Epithelial cell of proximal tubule (primary cell): ENCODE data around the gene NIPSNAP3A. TPM values are rescaled to one million over a fixed set of nuclear protein-coding genes. Genes with fewer than 3 reads are reported as not detected.

Experiments
- DNase-seq: peaks from one replicate; pipeline ENCODE4 v3.0.0-alpha.2; 2011; ENCODE audit warnings: low read depth
- H3K4me3 ChIP-seq: 2 replicates; pipeline ENCODE4 v1.5.1; 2011; ENCODE audit warnings: low read depth, mild to moderate bottlenecking, low read length
- CTCF ChIP-seq: conservative IDR thresholded peaks from 2 replicates; pipeline ENCODE4 v1.5.1; 2012; ENCODE audit warnings: low read depth, mild to moderate bottlenecking, low read length
- total RNA-seq: library from RNA; depleted of rRNA; stranded (reverse); fragments of >200 nt; gene quantifications from 2 replicates; pipeline ENCODE4 v1.2.3, GENCODE V29; 2015

NIPSNAP3A gene
- total RNA-seq, 1 donor from 2014 or later, result 34.4 TPM

GRCh38 chr9:104743376-104743985 is 4.0 kb upstream of the NIPSNAP3A start:
- DNase-seq, result no peak
- TF ChIP-seq CTCF, result peak; percentile 77
- no peak overlapping the region for H3K4me3 ChIP-seq

GRCh38 chr9:104745852-104746251 is 1.6 kb upstream of the NIPSNAP3A start:
- no peak for TF ChIP-seq CTCF
- no peak for DNase-seq
- H3K4me3 ChIP-seq, result no peak overlapping the region

GRCh38 chr9:104746285-104746684 is 1.2 kb upstream of the NIPSNAP3A start:
- H3K4me3 ChIP-seq, result no peak overlapping the region
- DNase-seq, result no peak
- TF ChIP-seq CTCF, result no peak

- no peak for DNase-seq
- peak overlapping the region; percentile 88 for H3K4me3 ChIP-seq
- no peak for TF ChIP-seq CTCF
Measured at GRCh38 chr9:104746798-104747197, 685 bp upstream of the NIPSNAP3A start.

- DNase-seq, result no peak
- peak overlapping the region; percentile 88 for H3K4me3 ChIP-seq
- TF ChIP-seq CTCF, result no peak
Measured at GRCh38 chr9:104747245-104747564, 278 bp upstream of the NIPSNAP3A start.

- TF ChIP-seq CTCF, result no peak
- DNase-seq, result no peak
- H3K4me3 ChIP-seq, result peak overlapping the region; percentile 88
Measured at GRCh38 chr9:104748359-104749031, 1.0 kb downstream of the NIPSNAP3A start.
